Measurements from ENCODE around the gene EID3.
"Not testable (repeated sequence)": the region's sequence is repeated elsewhere in the genome, so short reads cannot be mapped to it uniquely, and the experiment has no call there.

Gene EID3

DNA sequence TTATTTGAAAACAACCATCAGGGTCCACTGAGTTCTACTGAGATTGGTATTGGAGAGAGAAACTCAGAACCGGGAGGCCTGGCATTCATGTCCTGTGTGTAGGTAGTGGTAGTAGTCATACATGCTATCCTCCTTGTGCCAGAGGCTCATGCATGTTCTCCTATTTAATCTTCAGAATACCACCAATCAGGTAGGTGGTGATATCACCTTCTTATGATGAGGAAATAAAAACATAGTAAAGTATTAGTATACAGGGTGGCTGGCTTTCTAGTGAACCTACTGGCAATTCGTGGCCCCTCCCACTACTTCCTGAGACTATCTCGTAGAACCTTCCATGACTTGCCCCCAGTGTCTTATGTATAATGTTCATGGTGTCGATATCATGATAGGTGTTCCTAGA lies 40.5 kb upstream of the EID3 start:
- H3K36me3 ChIP-seq (ENCODE audit: insufficient read depth, low read length): no peaks in the 10 kb centered on the region
- no peak overlapping the region for H3K4me2 ChIP-seq (ENCODE audit: low read depth, low read length, poor library complexity, severe bottlenecking)
- no peaks in the 10 kb centered on the region for H3F3A ChIP-seq (ENCODE audit: low read depth)
- H3K27me3 ChIP-seq (ENCODE audit: insufficient read depth, low read length, poor library complexity, severe bottlenecking): no peaks in the 10 kb centered on the region
- H2AFZ ChIP-seq (ENCODE audit: low read length): peak overlapping the region; percentile 33; the same call in 1 of the 2 replicates
- H3K4me1 ChIP-seq (ENCODE audit: insufficient read depth, low read length, poor library complexity, severe bottlenecking): peaks cover 5% of the 10 kb centered on the region
- no peaks in the 10 kb centered on the region for H3K9me3 ChIP-seq (ENCODE audit: insufficient read depth, low read depth, low read length)
- no peaks in the 10 kb centered on the region for H3K79me2 ChIP-seq (ENCODE audit: insufficient read depth, low read length)
- no peaks in the 10 kb centered on the region for H3K9me2 ChIP-seq (replicated peaks; ENCODE audit: low read depth, low read length)
- H4K20me1 ChIP-seq (ENCODE audit: insufficient read depth, low read length, poor library complexity, severe bottlenecking): no peaks in the 10 kb centered on the region
- TF ChIP-seq EZH2phosphoT487 (IDR thresholded peaks at IDR 0.05; ENCODE audit: borderline replicate concordance): no peak
- TF ChIP-seq, protein P1, sequence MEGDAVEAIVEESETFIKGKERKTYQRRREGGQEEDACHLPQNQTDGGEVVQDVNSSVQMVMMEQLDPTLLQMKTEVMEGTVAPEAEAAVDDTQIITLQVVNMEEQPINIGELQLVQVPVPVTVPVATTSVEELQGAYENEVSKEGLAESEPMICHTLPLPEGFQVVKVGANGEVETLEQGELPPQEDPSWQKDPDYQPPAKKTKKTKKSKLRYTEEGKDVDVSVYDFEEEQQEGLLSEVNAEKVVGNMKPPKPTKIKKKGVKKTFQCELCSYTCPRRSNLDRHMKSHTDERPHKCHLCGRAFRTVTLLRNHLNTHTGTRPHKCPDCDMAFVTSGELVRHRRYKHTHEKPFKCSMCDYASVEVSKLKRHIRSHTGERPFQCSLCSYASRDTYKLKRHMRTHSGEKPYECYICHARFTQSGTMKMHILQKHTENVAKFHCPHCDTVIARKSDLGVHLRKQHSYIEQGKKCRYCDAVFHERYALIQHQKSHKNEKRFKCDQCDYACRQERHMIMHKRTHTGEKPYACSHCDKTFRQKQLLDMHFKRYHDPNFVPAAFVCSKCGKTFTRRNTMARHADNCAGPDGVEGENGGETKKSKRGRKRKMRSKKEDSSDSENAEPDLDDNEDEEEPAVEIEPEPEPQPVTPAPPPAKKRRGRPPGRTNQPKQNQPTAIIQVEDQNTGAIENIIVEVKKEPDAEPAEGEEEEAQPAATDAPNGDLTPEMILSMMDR (conservative IDR thresholded peaks at IDR 0.05; ENCODE audit: low read length): no peak
- H3K9ac ChIP-seq (ENCODE audit: low read depth, low read length, poor library complexity, severe bottlenecking): no peak overlapping the region
- H3K4me3 ChIP-seq (ENCODE audit: low read length, poor library complexity, severe bottlenecking): no peak overlapping the region

DNA sequence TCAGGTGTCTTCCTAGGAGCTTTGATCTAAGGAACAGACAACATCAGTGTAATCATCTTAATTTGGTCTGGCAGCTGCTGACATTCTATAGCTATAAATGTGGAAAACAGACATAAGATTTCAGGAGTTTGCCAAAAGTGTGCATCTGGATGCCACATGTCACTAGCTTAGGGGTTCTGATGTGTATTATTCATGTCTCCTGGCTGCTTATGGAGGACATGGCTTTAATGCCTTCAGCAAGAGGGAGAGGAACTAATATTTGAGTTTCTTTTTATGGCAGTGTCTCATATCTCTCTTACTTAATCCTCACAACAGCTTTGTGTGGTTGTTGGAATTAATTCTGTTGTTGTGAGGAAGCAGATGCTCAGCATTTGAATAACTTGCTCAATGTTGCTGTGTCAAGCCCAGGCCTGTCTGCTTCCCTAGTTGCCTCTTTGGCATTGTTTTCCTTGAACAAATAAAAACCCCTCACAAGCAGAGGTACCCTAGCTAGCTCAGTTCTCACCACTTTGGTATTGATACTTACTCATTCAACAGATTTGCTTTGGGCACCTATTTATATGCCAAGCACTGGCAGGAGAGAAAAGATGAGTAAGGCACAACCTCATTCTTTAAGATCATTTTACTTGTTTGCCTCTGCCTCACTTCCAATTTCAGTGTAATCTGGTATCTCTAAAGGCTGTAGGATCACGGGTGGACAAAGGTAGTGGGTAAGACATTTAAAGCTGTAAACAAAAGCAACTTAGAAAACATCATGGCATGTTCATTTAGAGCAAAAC lies 39.8 kb upstream of the EID3 start:
- Histone ChIP-seq H3K4me1 (ENCODE audit: insufficient read depth, low read length, poor library complexity, severe bottlenecking) (peaks cover 5% of the 10 kb centered on the region), H3K9me2 (replicated peaks; ENCODE audit: low read depth, low read length) (no peaks in the 10 kb centered on the region), H3K79me2 (ENCODE audit: insufficient read depth, low read length) (no peaks in the 10 kb centered on the region), H3K9ac (ENCODE audit: low read depth, low read length, poor library complexity, severe bottlenecking) (no peak overlapping the region), H3K27me3 (ENCODE audit: insufficient read depth, low read length, poor library complexity, severe bottlenecking) (no peaks in the 10 kb centered on the region), H3K4me3 (ENCODE audit: low read length, poor library complexity, severe bottlenecking) (no peak overlapping the region), H3K36me3 (ENCODE audit: insufficient read depth, low read length) (no peaks in the 10 kb centered on the region), H3K9me3 (ENCODE audit: insufficient read depth, low read depth, low read length) (no peaks in the 10 kb centered on the region), H3K4me2 (ENCODE audit: low read depth, low read length, poor library complexity, severe bottlenecking) (no peak overlapping the region), H2AFZ (ENCODE audit: low read length) (peak overlapping the region; percentile 40; the same call in 1 of the 2 replicates), H3F3A (ENCODE audit: low read depth) (no peaks in the 10 kb centered on the region), H4K20me1 (ENCODE audit: insufficient read depth, low read length, poor library complexity, severe bottlenecking) (no peaks in the 10 kb centered on the region)
- TF ChIP-seq, protein P1 (conservative IDR thresholded peaks at IDR 0.05; ENCODE audit: low read length): no peak
- TF ChIP-seq EZH2phosphoT487 (IDR thresholded peaks at IDR 0.05; ENCODE audit: borderline replicate concordance): no peak

DNA sequence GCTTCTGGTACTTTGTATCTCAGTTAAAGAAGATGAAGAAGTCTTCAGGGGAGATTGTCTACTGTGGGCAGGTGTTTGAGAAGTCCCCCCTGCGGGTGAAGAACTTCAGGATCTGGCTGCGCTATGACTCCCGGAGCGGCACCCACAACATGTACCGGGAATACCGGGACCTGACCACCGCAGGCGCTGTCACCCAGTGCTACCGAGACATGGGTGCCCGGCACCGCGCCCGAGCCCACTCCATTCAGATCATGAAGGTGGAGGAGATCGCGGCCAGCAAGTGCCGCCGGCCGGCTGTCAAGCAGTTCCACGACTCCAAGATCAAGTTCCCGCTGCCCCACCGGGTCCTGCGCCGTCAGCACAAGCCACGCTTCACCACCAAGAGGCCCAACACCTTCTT lies 38.1 kb upstream of the EID3 start:
- H3K4me2 ChIP-seq (ENCODE audit: low read depth, low read length, poor library complexity, severe bottlenecking); H3K9me2 ChIP-seq (replicated peaks; ENCODE audit: low read depth, low read length); H3K36me3 ChIP-seq (ENCODE audit: insufficient read depth, low read length); H3K4me1 ChIP-seq (ENCODE audit: insufficient read depth, low read length, poor library complexity, severe bottlenecking); H3K9ac ChIP-seq (ENCODE audit: low read depth, low read length, poor library complexity, severe bottlenecking); H2AFZ ChIP-seq (ENCODE audit: low read length); H3K27me3 ChIP-seq (ENCODE audit: insufficient read depth, low read length, poor library complexity, severe bottlenecking); H3F3A ChIP-seq (ENCODE audit: low read depth); H3K4me3 ChIP-seq (ENCODE audit: low read length, poor library complexity, severe bottlenecking); H3K79me2 ChIP-seq (ENCODE audit: insufficient read depth, low read length); H4K20me1 ChIP-seq (ENCODE audit: insufficient read depth, low read length, poor library complexity, severe bottlenecking); H3K9me3 ChIP-seq (ENCODE audit: insufficient read depth, low read depth, low read length): not testable (repeated sequence)

GRCh38 chr12:104272938-104273337 lies 30.6 kb upstream of the EID3 start:
- Histone ChIP-seq H3K4me2 (ENCODE audit: low read depth, low read length, poor library complexity, severe bottlenecking) (no peak overlapping the region), H2AFZ (ENCODE audit: low read length) (no peak overlapping the region), H3K9ac (ENCODE audit: low read depth, low read length, poor library complexity, severe bottlenecking) (no peak overlapping the region), H3K9me2 (replicated peaks; ENCODE audit: low read depth, low read length) (no peaks in the 10 kb centered on the region), H3K4me3 (ENCODE audit: low read length, poor library complexity, severe bottlenecking) (no peak overlapping the region), H3K27me3 (ENCODE audit: insufficient read depth, low read length, poor library complexity, severe bottlenecking) (no peaks in the 10 kb centered on the region), H4K20me1 (ENCODE audit: insufficient read depth, low read length, poor library complexity, severe bottlenecking) (no peaks in the 10 kb centered on the region), H3K4me1 (ENCODE audit: insufficient read depth, low read length, poor library complexity, severe bottlenecking) (no peaks in the 10 kb centered on the region), H3K36me3 (ENCODE audit: insufficient read depth, low read length) (no peaks in the 10 kb centered on the region), H3K9me3 (ENCODE audit: insufficient read depth, low read depth, low read length) (no peaks in the 10 kb centered on the region), H3F3A (ENCODE audit: low read depth) (no peaks in the 10 kb centered on the region), H3K79me2 (ENCODE audit: insufficient read depth, low read length) (no peaks in the 10 kb centered on the region)
- no peak for TF ChIP-seq EZH2phosphoT487 (IDR thresholded peaks at IDR 0.05; ENCODE audit: borderline replicate concordance)
- TF ChIP-seq, protein P1 (conservative IDR thresholded peaks at IDR 0.05; ENCODE audit: low read length): no peak

All from Loucy (cell line).